Measurements from ENCODE around the gene EHF. TPM values are rescaled to one million over a fixed set of nuclear protein-coding genes. Genes with fewer than 3 reads are reported as not detected.

EHF gene
- total and polyA plus RNA-seq, 9 of the 15 experiments (the other 6 are each of a cell fraction or from before 2014, with no cell fraction given): 0.04 to 0.54 (median 0.37) TPM

- intact Hi-C loops (cut with micrococcal nuclease): no loop called here
- POLR2A ChIA-PET: interaction anchor here (0.6 kb wide), 1 partner anchor 732 kb away, joined by 3 read pairs; no protein-coding TSS in a partner anchor
Measured at GRCh38 chr11:34658071-34659015, 37.5 kb downstream of the EHF start.

GRCh38 chr11:34659096-34659733 lies 38.3 kb downstream of the EHF start:
- POLR2A ChIA-PET: interaction anchor here (0.8 to 1.1 kb wide), 2 partner anchors 16 to 20 kb away, joined by 3 read pairs; no protein-coding TSS in a partner anchor
- CTCF ChIA-PET (ENCODE audit: low intra/inter-chr PET ratio): no interaction called here
- BruUV-seq (replicated peaks): no TSS peak
- no peak overlapping the region for H3K9ac ChIP-seq (ENCODE audit: insufficient read depth in 1 of 2, low read depth in 2 of 2, low read length in 2 of 2)
- FAIRE-seq (no peak), ATAC-seq (no peak), DNase-seq (ENCODE audit: extremely low read depth in 1 of 4, low spot score in 3 of 4) (no peak)
- no peaks in the 10 kb centered on the region for H3K36me3 ChIP-seq (ENCODE audit: control insufficient read depth, insufficient read depth, low read length)
- H3K4me2 ChIP-seq (ENCODE audit: insufficient read depth, low read length): no peak overlapping the region
- H3K79me2 ChIP-seq (ENCODE audit: control insufficient read depth, insufficient read depth, low read length): no peaks in the 10 kb centered on the region
- no peak overlapping the region for H2AFZ ChIP-seq (ENCODE audit: low read depth, low read length)
- WGBS (ENCODE audit: insufficient coverage, low coverage, missing lambda C conversion rate): 44% methylated on average over 4 of the region's 4 CpGs
- in situ Hi-C loops (cut with MboI) (no loop called here), intact Hi-C loops (cut with micrococcal nuclease) (no loop called here)
- H3K27me3 ChIP-seq (ENCODE audit: control insufficient read depth in 2 of 2, insufficient read depth in 2 of 2, low read length in 2 of 2): no peaks in the 10 kb centered on the region
- no peaks in the 10 kb centered on the region for H4K20me1 ChIP-seq (replicated peaks; ENCODE audit: control insufficient read depth, insufficient read depth, low read length)
- H3K4me3 ChIP-seq: no peak overlapping the region
- no peaks in the 10 kb centered on the region for H3K9me1 ChIP-seq (ENCODE audit: control insufficient read depth, insufficient read depth, low read length)
- no peaks in the 10 kb centered on the region for H3K9me3 ChIP-seq (replicated peaks; ENCODE audit: control insufficient read depth, insufficient read depth, low read depth, low read length)
- peaks cover 0 to under 1% of the 10 kb centered on the region in 2 experiments; a peak in 1 of 5 replicates for H3K4me1 ChIP-seq (replicated peaks in 1 of 2; ENCODE audit: control insufficient read depth in 2 of 2, insufficient read depth in 2 of 2, low read length in 2 of 2)
- no peak overlapping the region for H3K27ac ChIP-seq (ENCODE audit: extremely low read depth, low read depth, low read length)
- TF ChIP-seq ARNT (IDR thresholded peaks at IDR 0.05) (no peak), CSDE1 (IDR thresholded peaks at IDR 0.05) (no peak), CBX1 (IDR thresholded peaks at IDR 0.05; ENCODE audit: low read depth) (no peak), CHD4 (IDR thresholded peaks at IDR 0.05; ENCODE audit: insufficient read depth, insufficient replicate concordance, low read depth, low read length, poor library complexity, severe bottlenecking) (no peak), RNF2 (IDR thresholded peaks at IDR 0.05) (no peak), DEAF1 (CRISPR knock-in tag; IDR thresholded peaks at IDR 0.05) (no peak), PREB (CRISPR knock-in tag; IDR thresholded peaks at IDR 0.05) (no peak)

More at GRCh38 chr11:34658071-34659015, 37.5 kb downstream of the EHF start:
- CTCF ChIA-PET (ENCODE audit: low intra/inter-chr PET ratio): no interaction called here
- no peaks in the 10 kb centered on the region for H3K79me2 ChIP-seq (ENCODE audit: control insufficient read depth, insufficient read depth, low read length)
- H3K9me3 ChIP-seq (replicated peaks; ENCODE audit: control insufficient read depth, insufficient read depth, low read depth, low read length): no peaks in the 10 kb centered on the region
- H3K9me1 ChIP-seq (ENCODE audit: control insufficient read depth, insufficient read depth, low read length): no peaks in the 10 kb centered on the region
- H3K27me3 ChIP-seq (ENCODE audit: control insufficient read depth in 2 of 2, insufficient read depth in 2 of 2, low read length in 2 of 2): no peaks in the 10 kb centered on the region
- in situ Hi-C loops (cut with MboI): no loop called here
- TF ChIP-seq ZBED1 (IDR thresholded peaks at IDR 0.05) (no peak), MEIS2 (IDR thresholded peaks at IDR 0.05; ENCODE audit: partially characterized antibody) (peak; percentile 23), CBFA2T3 (IDR thresholded peaks at IDR 0.05) (peak; percentile 22; the same call in 1 of the 2 replicates)
- 47% methylated on average over 14 of the region's 14 CpGs for WGBS (ENCODE audit: insufficient coverage, low coverage, missing lambda C conversion rate)
- H3K4me3 ChIP-seq: no peak overlapping the region
- H3K27ac ChIP-seq (ENCODE audit: extremely low read depth, low read depth, low read length): no peak overlapping the region
- DNase-seq (ENCODE audit: extremely low read depth in 1 of 4, low spot score in 3 of 4) (no peak), FAIRE-seq (no peak), ATAC-seq (no peak)
- H4K20me1 ChIP-seq (replicated peaks; ENCODE audit: control insufficient read depth, insufficient read depth, low read length): no peaks in the 10 kb centered on the region
- no peak overlapping the region for H3K4me2 ChIP-seq (ENCODE audit: insufficient read depth, low read length)
- H3K9ac ChIP-seq (ENCODE audit: insufficient read depth in 1 of 2, low read depth in 2 of 2, low read length in 2 of 2): no peak overlapping the region
- H2AFZ ChIP-seq (ENCODE audit: low read depth, low read length): no peak overlapping the region
- H3K4me1 ChIP-seq (replicated peaks in 1 of 2; ENCODE audit: control insufficient read depth in 2 of 2, insufficient read depth in 2 of 2, low read length in 2 of 2): peaks cover 0 to 8% of the 10 kb centered on the region in 2 experiments; a peak in 2 of 5 replicates
- no TSS peak for BruUV-seq (replicated peaks)
- no peaks in the 10 kb centered on the region for H3K36me3 ChIP-seq (ENCODE audit: control insufficient read depth, insufficient read depth, low read length)

Data from K562 (cell line).